HG03565 (cell line): ENCODE data around the gene KCNN1.

Source experiments
- ATAC-seq: cut with Tn5 transposase; IDR thresholded peaks from one replicate; pipeline ENCODE4 v1.9.1; 2021; ENCODE audit warnings: mild to moderate bottlenecking, moderate library complexity; ENCODE audit not compliant: unreplicated experiment

Gene KCNN1

GRCh38 chr19:17946965-17947784, 19.7 kb upstream of the KCNN1 start:
- ATAC-seq: peak; percentile 21

- peak; percentile 48 for ATAC-seq
Observed at GRCh38 chr19:17947815-17948513, 18.9 kb upstream of the KCNN1 start.

- no peak for ATAC-seq
Observed at GRCh38 chr19:17948514-17948900, 18.4 kb upstream of the KCNN1 start.

GRCh38 chr19:17948931-17949930, 17.7 kb upstream of the KCNN1 start:
- ATAC-seq: no peak

GRCh38 chr19:17949956-17950309, 17.0 kb upstream of the KCNN1 start:
- no peak for ATAC-seq

GRCh38 chr19:17950310-17951156, 16.4 kb upstream of the KCNN1 start:
- no peak for ATAC-seq

- ATAC-seq: no peak
Observed at GRCh38 chr19:17951157-17951989, 15.5 kb upstream of the KCNN1 start.

GRCh38 chr19:17951990-17952976, 14.6 kb upstream of the KCNN1 start:
- no peak for ATAC-seq

GRCh38 chr19:17953316-17953801, 13.5 kb upstream of the KCNN1 start:
- ATAC-seq: no peak

GRCh38 chr19:17953869-17954268, 13.0 kb upstream of the KCNN1 start:
- no peak for ATAC-seq

GRCh38 chr19:17954401-17954800, 12.5 kb upstream of the KCNN1 start:
- ATAC-seq: no peak

- ATAC-seq: no peak
Observed at GRCh38 chr19:17957149-17957849, 9.6 kb upstream of the KCNN1 start.

GRCh38 chr19:17957885-17958284, 9.0 kb upstream of the KCNN1 start:
- ATAC-seq: no peak

- no peak for ATAC-seq
Observed at GRCh38 chr19:17963936-17964691, 2.8 kb upstream of the KCNN1 start.

GRCh38 chr19:17965370-17966128, 1.4 kb upstream of the KCNN1 start:
- no peak for ATAC-seq

GRCh38 chr19:17966129-17966483, 801 bp upstream of the KCNN1 start:
- ATAC-seq: no peak
